Neural cell (in vitro differentiated cells): ENCODE measurements around the gene GNAQ. TPM values are rescaled to one million over a fixed set of nuclear protein-coding genes. Genes with fewer than 3 reads are reported as not detected.

Source experiments
- H2AFZ ChIP-seq: fragments of 200-600, 300-800 bp; sonication (generic), shearing (Covaris generic); 2 replicates; pipeline ENCODE4 v1.6.0; 2014; ENCODE audit warnings: low read depth, mild to moderate bottlenecking, antibody characterized with exemption, low read length, moderate library complexity
- H3F3A ChIP-seq: fragments of 200-600 bp; shearing (Covaris generic); 2 replicates; pipeline ENCODE4 v1.6.1; 2016; ENCODE audit warnings: mild to moderate bottlenecking, moderate library complexity, mixed read lengths, antibody characterized with exemption, low read length; ENCODE audit not compliant: insufficient read depth, poor library complexity, severe bottlenecking
- H3K27ac ChIP-seq: fragments of 200-600, 300-800 bp; sonication (generic), shearing (Covaris generic); 2 replicates; pipeline ENCODE4 v1.5.1; 2014; ENCODE audit warnings: mild to moderate bottlenecking, low read length, moderate library complexity
- H3K27me3 ChIP-seq: fragments of 300-800, 200-600 bp; sonication (generic), shearing (Covaris generic); 2 replicates; pipeline ENCODE4 v1.6.0; 2014; ENCODE audit warnings: mild to moderate bottlenecking, low read depth, low read length, moderate library complexity; ENCODE audit not compliant: insufficient read depth
- H3K36me3 ChIP-seq: fragments of 300-800, 200-600 bp; sonication (generic), shearing (Covaris generic); 2 replicates; pipeline ENCODE4 v1.5.1; 2014; ENCODE audit warnings: mild to moderate bottlenecking, antibody characterized with exemption, low read length, moderate library complexity; ENCODE audit not compliant: insufficient read depth
- H3K4me2 ChIP-seq: fragments of 300-800, 200-600 bp; sonication (generic), shearing (Covaris generic); 2 replicates; pipeline ENCODE4 v1.6.0; 2014; ENCODE audit warnings: mild to moderate bottlenecking, low read length
- H3K4me3 ChIP-seq: fragments of 300-800, 200-600 bp; sonication (generic), shearing (Covaris generic); 2 replicates; pipeline ENCODE4 v1.5.1; 2014; ENCODE audit warnings: mild to moderate bottlenecking, low read length, moderate library complexity
- H3K79me2 ChIP-seq: fragments of 200-600 bp; shearing (Covaris generic); replicated peaks from 2 replicates; pipeline ENCODE4 v1.6.0; 2014; ENCODE audit warnings: mild to moderate bottlenecking, low read length, moderate library complexity; ENCODE audit not compliant: insufficient read depth
- H3K9ac ChIP-seq: fragments of 300-800, 200-600 bp; sonication (generic), shearing (Covaris generic); 2 replicates; pipeline ENCODE4 v1.6.1; 2016; ENCODE audit warnings: mild to moderate bottlenecking, low read length, mixed read lengths
- H3K9me2 ChIP-seq: fragments of 200-600 bp; shearing (Covaris generic); 2 replicates; pipeline ENCODE4 v1.6.1; 2016; ENCODE audit warnings: mild to moderate bottlenecking, low read length, mixed read lengths; ENCODE audit not compliant: insufficient read depth
- H3K9me3 ChIP-seq: fragments of 200-600, 300-800 bp; sonication (generic), shearing (Covaris generic); 2 replicates; pipeline ENCODE4 v1.6.1; 2016; ENCODE audit warnings: mild to moderate bottlenecking, mixed run types, low read length, moderate library complexity, mixed read lengths
- H4K20me1 ChIP-seq: fragments of 200-600 bp; shearing (Covaris generic); 2 replicates; pipeline ENCODE4 v1.6.1; 2016; ENCODE audit warnings: mild to moderate bottlenecking, mixed run types; ENCODE audit not compliant: insufficient read depth
- CTCF ChIP-seq: fragments of 450-650 bp; IDR thresholded peaks from 2 replicates; pipeline ENCODE4 v1.5.1; 2014; ENCODE audit warnings: antibody characterized with exemption, mild to moderate bottlenecking, moderate library complexity; ENCODE audit not compliant: poor library complexity, severe bottlenecking
- EP300 ChIP-seq: fragments of 450-650 bp; conservative IDR thresholded peaks from 2 replicates; pipeline ENCODE4 v1.6.1; 2014; ENCODE audit warnings: antibody characterized with exemption, mild to moderate bottlenecking, moderate library complexity; ENCODE audit not compliant: poor library complexity, severe bottlenecking
- EZH2 ChIP-seq: fragments of 200-600, 300-800 bp; shearing (Covaris generic), sonication (generic); IDR thresholded peaks from 2 replicates; pipeline ENCODE4 v1.6.1; 2014; ENCODE audit warnings: antibody characterized with exemption, low read length, borderline replicate concordance, mild to moderate bottlenecking; ENCODE audit not compliant: insufficient read depth, poor library complexity, severe bottlenecking
- MXI1 ChIP-seq: fragments of 450-650 bp; conservative IDR thresholded peaks from 2 replicates; pipeline ENCODE4 v1.6.1; 2014; ENCODE audit warnings: antibody characterized with exemption, mild to moderate bottlenecking; ENCODE audit not compliant: poor library complexity, severe bottlenecking
- POLR2AphosphoS5 ChIP-seq: IDR thresholded peaks from 2 replicates; pipeline ENCODE4 v1.6.1; 2012
- RAD21 ChIP-seq: fragments of 450-650 bp; conservative IDR thresholded peaks from 2 replicates; pipeline ENCODE4 v1.6.1; 2014; ENCODE audit warnings: antibody characterized with exemption, mild to moderate bottlenecking, moderate library complexity
- REST ChIP-seq: IDR thresholded peaks from 2 replicates; pipeline ENCODE4 v1.6.1; 2012; ENCODE audit warnings: borderline replicate concordance
- SMC3 ChIP-seq: fragments of 450-650 bp; conservative IDR thresholded peaks from 2 replicates; pipeline ENCODE4 v1.6.1; 2014; ENCODE audit warnings: antibody characterized with exemption, mild to moderate bottlenecking, moderate library complexity; ENCODE audit not compliant: poor library complexity
- TAF1 ChIP-seq: IDR thresholded peaks from 2 replicates; pipeline ENCODE4 v1.6.1; 2012; ENCODE audit warnings: low read depth
- polyA plus RNA-seq: library from polyadenylated mRNA; depleted of rRNA; stranded (reverse); fragments of >200 nt; gene quantifications from 2 replicates; pipeline ENCODE4 v1.2.3, GENCODE V29; 2014

GNAQ gene
- polyA plus RNA-seq, 1 donor from 2014 or later: 86.7 TPM

- no peaks in the 10 kb centered on the region for H3K36me3 ChIP-seq
- peaks cover 49% of the 10 kb centered on the region for H3K79me2 ChIP-seq
- H2AFZ ChIP-seq: peak overlapping the region; percentile 31
- peak overlapping the region; percentile 91 for H3K4me3 ChIP-seq
- H4K20me1 ChIP-seq: peaks cover 10% of the 10 kb centered on the region
- H3K27me3 ChIP-seq: no peaks in the 10 kb centered on the region
- H3K4me2 ChIP-seq: peak overlapping the region; percentile 91
- H3K27ac ChIP-seq: peak overlapping the region; percentile 91
- peaks cover 6% of the 10 kb centered on the region for H3F3A ChIP-seq
- no peaks in the 10 kb centered on the region for H3K9me2 ChIP-seq
- peak overlapping the region; percentile 92 for H3K9ac ChIP-seq
- no peaks in the 10 kb centered on the region for H3K9me3 ChIP-seq
- TF ChIP-seq RAD21: no peak
- TF ChIP-seq EZH2: no peak
- TF ChIP-seq REST: peak; percentile 78
- peak; percentile 37 for TF ChIP-seq TAF1
- TF ChIP-seq SMC3: peak; percentile 28
- TF ChIP-seq POLR2AphosphoS5: peak; percentile 66
- TF ChIP-seq EP300: peak; percentile 19
- TF ChIP-seq CTCF: no peak
- no peak for TF ChIP-seq MXI1
These were observed 813 bp downstream of the GNAQ start for GRCh38 chr9:78030553-78031443.

- no peaks in the 10 kb centered on the region for H3K9me2 ChIP-seq
- H3F3A ChIP-seq: peaks cover 6% of the 10 kb centered on the region
- H3K36me3 ChIP-seq: no peaks in the 10 kb centered on the region
- no peaks in the 10 kb centered on the region for H3K9me3 ChIP-seq
- peak overlapping the region; percentile 91 for H3K4me3 ChIP-seq
- no peak for TF ChIP-seq REST
- TF ChIP-seq EP300: no peak
- no peak for TF ChIP-seq MXI1
- no peak for TF ChIP-seq EZH2
- TF ChIP-seq RAD21: no peak
- TF ChIP-seq CTCF: no peak
- no peak for TF ChIP-seq TAF1
- no peak for TF ChIP-seq SMC3
- no peak for TF ChIP-seq POLR2AphosphoS5
- H3K79me2 ChIP-seq: peaks cover 55% of the 10 kb centered on the region
- peak overlapping the region; percentile 1 for H2AFZ ChIP-seq
- peak overlapping the region; percentile 92 for H3K9ac ChIP-seq
- peak overlapping the region; percentile 91 for H3K27ac ChIP-seq
- H3K4me2 ChIP-seq: peak overlapping the region; percentile 91
- peaks cover 10% of the 10 kb centered on the region for H4K20me1 ChIP-seq
- no peaks in the 10 kb centered on the region for H3K27me3 ChIP-seq
These were observed 1.4 kb downstream of the GNAQ start for GRCh38 chr9:78030296-78030552.
